GM12878 (cell line): ENCODE measurements around the gene EVC. TPM values are rescaled to one million over a fixed set of nuclear protein-coding genes. Genes with fewer than 3 reads are reported as not detected.
A peak's percentile ranks its signal among the peaks of the same experiment; 100 is the strongest.

Source experiments
- ATAC-seq: fragments of 200-7000 bp; cut with Tn5 transposase; 3 replicates; pipeline ENCODE4 v1.9.1; 2020; ENCODE audit warnings: mild to moderate bottlenecking, moderate library complexity
- BruUV-seq: library from RNA; stranded (reverse); fragments of 400-500 nt; replicated peaks from 2 replicates; lab custom pipeline; 2021; lab: Mats Ljungman, UMichigan
- CTCF ChIA-PET: fragments of 300-600 bp; sonication (Branson Sonifier 250); formaldehyde crosslinking; extraction: SDS; loops from one replicate; lab custom pipeline; 2021; ENCODE audit warnings: inconsistent platforms; lab: Yijun Ruan, JAX
- POLR2A ChIA-PET: fragments of 350-600 bp; formaldehyde crosslinking; extraction: SDS; loops from one replicate; lab custom pipeline; 2021; ENCODE audit warnings: inconsistent platforms; lab: Charles Lee
- RAD21 ChIA-PET: fragments of 300-600 bp; sonication (Branson Sonifier 250); formaldehyde crosslinking; loops from one replicate; lab custom pipeline; 2023; ENCODE audit warnings: antibody characterized with exemption; ENCODE audit not compliant: unreplicated experiment; lab: Charles Lee
- SMC1A ChIA-PET: fragments of 300-600 bp; sonication (Branson Sonifier 250); formaldehyde crosslinking; loops from one replicate; lab custom pipeline; 2023; ENCODE audit not compliant: unreplicated experiment, uncharacterized antibody; lab: Charles Lee
- DNase-seq: peaks from one replicate; pipeline ENCODE4 v3.0.0-alpha.2; 2011; ENCODE audit warnings: low read depth, low spot score
- FAIRE-seq: peaks from 3 replicates; lab custom pipeline; 2011; peaks lifted over from hg19 to GRCh38; lab: Jason Lieb, UNC
- H2AFZ ChIP-seq: 2 replicates; pipeline ENCODE4 v1.6.0; 2011; ENCODE audit warnings: low read depth, low read length, control low read depth; ENCODE audit not compliant: control insufficient read depth
- H3K27ac ChIP-seq: 2 replicates; pipeline ENCODE4 v1.5.1; 2011; ENCODE audit warnings: control low read depth; ENCODE audit not compliant: control insufficient read depth, insufficient read depth
- H3K27me3 ChIP-seq, 2 experiments: replicated peaks in 1 of 2; 2 replicates each; pipeline versions ENCODE4 v1.6.0 to v1.6.1; 2011; ENCODE audit warnings: low read length in 1 of 2; ENCODE audit not compliant: control insufficient read depth in 2 of 2, insufficient read depth in 2 of 2
- H3K36me3 ChIP-seq, 2 experiments: 2 replicates each; pipeline ENCODE4 v1.5.1; 2011; ENCODE audit warnings: low read length in 1 of 2; ENCODE audit not compliant: control insufficient read depth in 2 of 2, insufficient read depth in 2 of 2
- H3K4me1 ChIP-seq: 2 replicates; pipeline ENCODE4 v1.6.1; 2011; ENCODE audit warnings: mild to moderate bottlenecking, low read length, moderate library complexity, mixed read lengths; ENCODE audit not compliant: control insufficient read depth, insufficient read depth
- H3K4me2 ChIP-seq: 2 replicates; pipeline ENCODE4 v1.6.0; 2011; ENCODE audit warnings: control low read depth; ENCODE audit not compliant: control insufficient read depth, insufficient read depth
- H3K4me3 ChIP-seq: fragments of 200-600 bp; sonication (generic); 2 replicates; pipeline ENCODE4 v1.5.1; 2016
- H3K79me2 ChIP-seq: 2 replicates; pipeline ENCODE4 v1.6.0; 2011; ENCODE audit warnings: low read length; ENCODE audit not compliant: control insufficient read depth, insufficient read depth
- H3K9ac ChIP-seq: 2 replicates; pipeline ENCODE4 v1.8.0; 2011; ENCODE audit warnings: low read length, control low read depth, mixed read lengths; ENCODE audit not compliant: control insufficient read depth, insufficient read depth
- H3K9me3 ChIP-seq: replicated peaks from 3 replicates; pipeline ENCODE4 v1.5.1; 2011; ENCODE audit warnings: mild to moderate bottlenecking, low read length; ENCODE audit not compliant: control insufficient read depth, insufficient read depth
- H4K20me1 ChIP-seq: 2 replicates; pipeline ENCODE4 v1.6.0; 2011; ENCODE audit not compliant: control insufficient read depth, insufficient read depth
- NFIC ChIP-seq: IDR thresholded peaks from 2 replicates; pipeline ENCODE4 v1.6.1; 2012; ENCODE audit warnings: low read depth, mild to moderate bottlenecking, inconsistent platforms, low read length, moderate library complexity
- NFYB ChIP-seq: IDR thresholded peaks from 2 replicates; pipeline ENCODE4 v1.6.1; 2011; ENCODE audit warnings: low read depth, mild to moderate bottlenecking, low read length, improper control_type of control experiment, moderate library complexity; ENCODE audit not compliant: insufficient read depth
- POLR2AphosphoS5 ChIP-seq: IDR thresholded peaks from 2 replicates; pipeline ENCODE4 v1.6.1; 2011; ENCODE audit warnings: mild to moderate bottlenecking, low read length, inconsistent platforms
- STAT3 ChIP-seq: IDR thresholded peaks from 2 replicates; pipeline ENCODE4 v1.6.1; 2011; ENCODE audit warnings: low read depth, low read length, improper control_type of control experiment
- YBX1 ChIP-seq: fragments of 450-650 bp; IDR thresholded peaks from 2 replicates; pipeline ENCODE4 v1.6.1; 2016; ENCODE audit warnings: antibody characterized with exemption
- ZBED1 ChIP-seq: IDR thresholded peaks from 2 replicates; pipeline ENCODE4 v1.6.1; 2016; ENCODE audit warnings: borderline replicate concordance
- ZNF592 ChIP-seq: fragments of 450-650 bp; IDR thresholded peaks from 2 replicates; pipeline ENCODE4 v1.6.1; 2017; ENCODE audit warnings: mild to moderate bottlenecking, moderate library complexity
- WGBS: methylation state at CpG from one replicate; pipeline ENCODE4 v1.1.6; 2016; ENCODE audit warnings: low lambda C conversion rate; ENCODE audit not compliant: insufficient replicate concordance, insufficient coverage; ENCODE audit errors: missing lambda C conversion rate; 5-methylcytosine and 5-hydroxymethylcytosine counted together
- in situ Hi-C: fragments of 300-500 bp; cut with MboI; formaldehyde crosslinking; loops from 9 replicates; pipeline ENCODE4 v1.14.3; 2018; ENCODE audit warnings: mixed read lengths
- intact Hi-C: fragments of 100-400 bp; cut with micrococcal nuclease; formaldehyde crosslinking; loops from one replicate; pipeline ENCODE4 v1.14.2; 2022; ENCODE audit not compliant: unreplicated experiment
- polyA plus RNA-seq, 11 experiments: library from polyadenylated mRNA; depleted of rRNA in 4 of 11; unstranded in 6 of 11; stranded (reverse) in 5 of 11; fragments of >200 nt; fragmentation: Nextera tagmentation in 4 of 11; fragmentation: Illumina TruSeq in 1 of 11; extraction: Ambion mirVana in 4 of 11; extraction: Trizol in 1 of 11; gene quantifications; 1 replicate in 1 of 11; 2 replicates in 10 of 11; pipeline versions ENCODE4 v1.2.1 to v1.2.3, GENCODE V29; 2011 to 2016; ENCODE audit warnings: inconsistent platforms in 2 of 11, missing spikeins in 2 of 11, low read depth in 1 of 11
- total RNA-seq, 4 experiments: library from RNA; depleted of rRNA in 3 of 4; stranded (reverse); fragments of >200 nt in 3 of 4; fragmentation: Illumina TruSeq in 1 of 4; extraction: Trizol in 1 of 4; gene quantifications; 2 replicates each; pipeline versions ENCODE4 v1.2.1 to v1.2.3, GENCODE V29; 2013 to 2021
- TF ChIP-seq, protein P1 (sequence below): IDR thresholded peaks from 2 replicates; pipeline ENCODE4 v1.6.1; 2011; ENCODE audit warnings: borderline replicate concordance, low read depth, mild to moderate bottlenecking, moderate library complexity, low read length; ENCODE audit not compliant: insufficient read depth, poor library complexity, severe bottlenecking
- TF ChIP-seq, protein P2 (sequence below): IDR thresholded peaks from 2 replicates; pipeline ENCODE4 v1.6.1; 2012; ENCODE audit warnings: improper control_type of control experiment, low read depth, low read length; ENCODE audit not compliant: insufficient replicate concordance

EVC gene
- total and polyA plus RNA-seq, 10 of the 15 experiments (the other 5 are each of a cell fraction or from before 2014, with no cell fraction given), result 0.87 to 55.9 (median 15.6) TPM

GRCh38 chr4:5781691-5782090 lies 70.7 kb downstream of the EVC start (continued):
- TF ChIP-seq NFYB (no peak), ZBED1 (no peak)

DNA sequence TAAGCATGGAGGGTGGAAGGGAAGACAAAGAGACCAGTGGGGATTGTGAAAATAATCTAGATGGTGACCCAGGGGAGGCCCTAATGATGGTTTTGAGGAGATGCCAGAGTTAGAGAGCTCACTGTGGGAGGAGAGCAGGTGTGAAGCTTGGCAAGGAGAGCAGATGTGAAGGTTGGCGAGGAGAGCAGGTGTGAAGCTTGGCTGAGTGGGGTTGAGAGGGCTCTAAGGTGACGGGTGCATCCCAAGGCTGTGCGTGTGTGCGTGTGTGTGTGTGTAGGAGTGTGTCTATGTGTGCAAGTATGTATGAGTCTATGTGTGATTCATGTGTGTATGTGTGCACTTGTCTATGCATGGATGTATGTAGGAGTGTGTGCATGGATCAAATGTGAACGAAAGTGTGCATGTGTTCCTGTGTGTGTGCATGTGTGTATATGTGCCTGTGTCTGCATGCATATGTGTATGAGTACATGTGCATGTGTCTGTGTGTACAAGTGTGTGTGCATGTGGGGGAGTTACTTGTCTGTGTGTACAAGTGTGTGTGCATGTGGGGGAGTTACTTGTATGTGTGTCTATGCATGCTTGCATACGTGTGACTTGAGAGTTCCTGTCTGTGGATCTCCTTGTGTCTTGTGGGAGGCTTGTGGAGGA lies 72.0 kb downstream of the EVC start:
- ChIA-PET RAD21 (no interaction called here), CTCF (interaction anchor here (1.2 kb wide), 1 partner anchor 54 kb away, joined by 3 read pairs; no protein-coding TSS in a partner anchor), POLR2A (no interaction called here), SMC1A (no interaction called here)
- no peak overlapping the region for H2AFZ ChIP-seq
- H3K4me1 ChIP-seq, result no peaks in the 10 kb centered on the region
- no peaks in the 10 kb centered on the region for H3K79me2 ChIP-seq
- intact Hi-C loops, result no loop called here
- 34% methylated on average over 6 of the region's 6 CpGs for WGBS
- no peak for ATAC-seq
- peaks cover under 1% of the 10 kb centered on the region; the same call in 1 of the 3 replicates for H3K9me3 ChIP-seq
- in situ Hi-C loops, result no loop called here
- H3K36me3 ChIP-seq, result peaks cover 2 to 8% of the 10 kb centered on the region in 2 experiments; a peak in 1 of 4 replicates
- TF ChIP-seq, protein P1, sequence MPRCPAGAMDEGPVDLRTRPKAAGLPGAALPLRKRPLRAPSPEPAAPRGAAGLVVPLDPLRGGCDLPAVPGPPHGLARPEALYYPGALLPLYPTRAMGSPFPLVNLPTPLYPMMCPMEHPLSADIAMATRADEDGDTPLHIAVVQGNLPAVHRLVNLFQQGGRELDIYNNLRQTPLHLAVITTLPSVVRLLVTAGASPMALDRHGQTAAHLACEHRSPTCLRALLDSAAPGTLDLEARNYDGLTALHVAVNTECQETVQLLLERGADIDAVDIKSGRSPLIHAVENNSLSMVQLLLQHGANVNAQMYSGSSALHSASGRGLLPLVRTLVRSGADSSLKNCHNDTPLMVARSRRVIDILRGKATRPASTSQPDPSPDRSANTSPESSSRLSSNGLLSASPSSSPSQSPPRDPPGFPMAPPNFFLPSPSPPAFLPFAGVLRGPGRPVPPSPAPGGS, result peak; percentile 24
- TF ChIP-seq, protein P2, sequence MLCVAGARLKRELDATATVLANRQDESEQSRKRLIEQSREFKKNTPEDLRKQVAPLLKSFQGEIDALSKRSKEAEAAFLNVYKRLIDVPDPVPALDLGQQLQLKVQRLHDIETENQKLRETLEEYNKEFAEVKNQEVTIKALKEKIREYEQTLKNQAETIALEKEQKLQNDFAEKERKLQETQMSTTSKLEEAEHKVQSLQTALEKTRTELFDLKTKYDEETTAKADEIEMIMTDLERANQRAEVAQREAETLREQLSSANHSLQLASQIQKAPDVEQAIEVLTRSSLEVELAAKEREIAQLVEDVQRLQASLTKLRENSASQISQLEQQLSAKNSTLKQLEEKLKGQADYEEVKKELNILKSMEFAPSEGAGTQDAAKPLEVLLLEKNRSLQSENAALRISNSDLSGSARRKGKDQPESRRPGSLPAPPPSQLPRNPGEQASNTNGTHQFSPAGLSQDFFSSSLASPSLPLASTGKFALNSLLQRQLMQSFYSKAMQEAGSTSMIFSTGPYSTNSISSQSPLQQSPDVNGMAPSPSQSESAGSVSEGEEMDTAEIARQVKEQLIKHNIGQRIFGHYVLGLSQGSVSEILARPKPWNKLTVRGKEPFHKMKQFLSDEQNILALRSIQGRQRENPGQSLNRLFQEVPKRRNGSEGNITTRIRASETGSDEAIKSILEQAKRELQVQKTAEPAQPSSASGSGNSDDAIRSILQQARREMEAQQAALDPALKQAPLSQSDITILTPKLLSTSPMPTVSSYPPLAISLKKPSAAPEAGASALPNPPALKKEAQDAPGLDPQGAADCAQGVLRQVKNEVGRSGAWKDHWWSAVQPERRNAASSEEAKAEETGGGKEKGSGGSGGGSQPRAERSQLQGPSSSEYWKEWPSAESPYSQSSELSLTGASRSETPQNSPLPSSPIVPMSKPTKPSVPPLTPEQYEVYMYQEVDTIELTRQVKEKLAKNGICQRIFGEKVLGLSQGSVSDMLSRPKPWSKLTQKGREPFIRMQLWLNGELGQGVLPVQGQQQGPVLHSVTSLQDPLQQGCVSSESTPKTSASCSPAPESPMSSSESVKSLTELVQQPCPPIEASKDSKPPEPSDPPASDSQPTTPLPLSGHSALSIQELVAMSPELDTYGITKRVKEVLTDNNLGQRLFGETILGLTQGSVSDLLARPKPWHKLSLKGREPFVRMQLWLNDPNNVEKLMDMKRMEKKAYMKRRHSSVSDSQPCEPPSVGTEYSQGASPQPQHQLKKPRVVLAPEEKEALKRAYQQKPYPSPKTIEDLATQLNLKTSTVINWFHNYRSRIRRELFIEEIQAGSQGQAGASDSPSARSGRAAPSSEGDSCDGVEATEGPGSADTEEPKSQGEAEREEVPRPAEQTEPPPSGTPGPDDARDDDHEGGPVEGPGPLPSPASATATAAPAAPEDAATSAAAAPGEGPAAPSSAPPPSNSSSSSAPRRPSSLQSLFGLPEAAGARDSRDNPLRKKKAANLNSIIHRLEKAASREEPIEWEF, result no peak
- TF ChIP-seq STAT3 (no peak), POLR2AphosphoS5 (no peak), ZBED1 (no peak), ZNF592 (no peak), NFIC (no peak), YBX1 (no peak)
- no peaks in the 10 kb centered on the region for H3K27me3 ChIP-seq
- no peak overlapping the region for H3K4me3 ChIP-seq
- no peak for DNase-seq
- no peak overlapping the region for H3K27ac ChIP-seq
- FAIRE-seq, result no peak
- H4K20me1 ChIP-seq, result no peaks in the 10 kb centered on the region
- H3K4me2 ChIP-seq, result no peak overlapping the region
- H3K9ac ChIP-seq, result no peak overlapping the region
- BruUV-seq, result no TSS peak
